ENCODE results near the gene EFCAB6.

GRCh38 chr22:43560651-43561050 is 251.5 kb downstream of the EFCAB6 start:
- TF ChIP-seq CTCF (IDR thresholded peaks at IDR 0.05; ENCODE audit: low read length) (no peak), EZH2 (IDR thresholded peaks at IDR 0.05; ENCODE audit: borderline replicate concordance, low read length) (no peak)
